ENCODE data around the gene NID1. TPM values are rescaled to one million over a fixed set of nuclear protein-coding genes. Genes with fewer than 3 reads are reported as not detected.

NID1 gene
- total RNA-seq, 1 experiment from 2014 or later, result 0.32 TPM

DNA sequence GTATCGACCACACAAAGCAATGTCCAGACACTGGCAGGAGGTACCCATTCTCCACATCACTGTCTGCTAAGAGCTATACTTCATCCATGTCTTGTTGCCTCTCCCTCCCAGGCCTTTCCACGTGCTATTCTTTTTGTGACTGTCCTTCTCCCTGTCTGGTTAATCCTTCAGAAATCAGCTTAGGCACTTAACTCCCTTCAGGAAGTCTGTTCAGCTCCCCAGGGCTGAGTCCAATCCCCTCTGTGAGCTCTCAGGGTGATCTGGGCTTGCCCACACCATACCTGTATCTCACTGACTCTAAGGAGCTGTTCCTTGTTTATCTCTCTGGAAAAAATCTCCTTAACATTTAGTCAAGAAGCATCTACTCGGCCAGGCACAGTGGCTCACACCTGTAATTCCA lies 69.4 kb downstream of the NID1 start:
- no peak for DNase-seq (ENCODE audit: low read depth, low spot score)
- ATAC-seq, result no peak
- no peak for TF ChIP-seq ZNF274 (IDR thresholded peaks at IDR 0.05; ENCODE audit: low read depth, low read length)
- no peak for TF ChIP-seq SRF (IDR thresholded peaks at IDR 0.05; ENCODE audit: low read depth)
- no peak for TF ChIP-seq ELF1 (IDR thresholded peaks at IDR 0.05; ENCODE audit: borderline replicate concordance, low read depth)
- TF ChIP-seq POLR2A (IDR thresholded peaks at IDR 0.05; ENCODE audit: borderline replicate concordance, extremely low read depth, insufficient read depth, insufficient read length), result no peak
- TF ChIP-seq FOSL1 (IDR thresholded peaks at IDR 0.05; ENCODE audit: low read depth), result no peak
- TF ChIP-seq, protein P1, sequence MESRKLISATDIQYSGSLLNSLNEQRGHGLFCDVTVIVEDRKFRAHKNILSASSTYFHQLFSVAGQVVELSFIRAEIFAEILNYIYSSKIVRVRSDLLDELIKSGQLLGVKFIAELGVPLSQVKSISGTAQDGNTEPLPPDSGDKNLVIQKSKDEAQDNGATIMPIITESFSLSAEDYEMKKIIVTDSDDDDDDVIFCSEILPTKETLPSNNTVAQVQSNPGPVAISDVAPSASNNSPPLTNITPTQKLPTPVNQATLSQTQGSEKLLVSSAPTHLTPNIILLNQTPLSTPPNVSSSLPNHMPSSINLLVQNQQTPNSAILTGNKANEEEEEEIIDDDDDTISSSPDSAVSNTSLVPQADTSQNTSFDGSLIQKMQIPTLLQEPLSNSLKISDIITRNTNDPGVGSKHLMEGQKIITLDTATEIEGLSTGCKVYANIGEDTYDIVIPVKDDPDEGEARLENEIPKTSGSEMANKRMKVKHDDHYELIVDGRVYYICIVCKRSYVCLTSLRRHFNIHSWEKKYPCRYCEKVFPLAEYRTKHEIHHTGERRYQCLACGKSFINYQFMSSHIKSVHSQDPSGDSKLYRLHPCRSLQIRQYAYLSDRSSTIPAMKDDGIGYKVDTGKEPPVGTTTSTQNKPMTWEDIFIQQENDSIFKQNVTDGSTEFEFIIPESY (IDR thresholded peaks at IDR 0.05; ENCODE audit: extremely low read depth, insufficient replicate concordance, low read length), result no peak
- no peak for TF ChIP-seq TCF7L2 (IDR thresholded peaks at IDR 0.05; ENCODE audit: borderline replicate concordance, extremely low read depth, insufficient read depth, insufficient read length)
- no peak for TF ChIP-seq EGR1 (IDR thresholded peaks at IDR 0.05; ENCODE audit: low read depth)
- no peak for TF ChIP-seq SIN3A (IDR thresholded peaks at IDR 0.05; ENCODE audit: low read depth)
- TF ChIP-seq SP1 (IDR thresholded peaks at IDR 0.05; ENCODE audit: low read depth), result no peak
- no peak for TF ChIP-seq JUND (IDR thresholded peaks at IDR 0.05)
- no peak for TF ChIP-seq ZFX (IDR thresholded peaks at IDR 0.05)
- no peak for TF ChIP-seq YY1 (IDR thresholded peaks at IDR 0.05; ENCODE audit: extremely low read depth, insufficient replicate concordance, low read depth, low read length)
- Histone ChIP-seq H3K27me3 (ENCODE audit: insufficient read depth, low read length) (no peaks in the 10 kb centered on the region), H3K79me2 (ENCODE audit: insufficient read depth, low read length) (no peaks in the 10 kb centered on the region), H3K36me3 (ENCODE audit: control insufficient read depth in 1 of 2, insufficient read depth in 2 of 2, low read length in 2 of 2) (no peaks in the 10 kb centered on the region), H3K9me3 (ENCODE audit: control insufficient read depth in 1 of 2, insufficient read depth in 1 of 2, low read depth in 1 of 2, low read length in 2 of 2) (no peaks in the 10 kb centered on the region), H3K4me2 (ENCODE audit: low read length) (no peak overlapping the region), H3K27ac (ENCODE audit: low read depth, low read length) (no peak overlapping the region), H3K4me3 (replicated peaks in 1 of 2; ENCODE audit: low read depth in 1 of 2, low read length in 2 of 2) (no peak overlapping the region), H3K9me2 (ENCODE audit: insufficient read depth) (no peaks in the 10 kb centered on the region), H2AFZ (ENCODE audit: low read depth, low read length, poor library complexity, severe bottlenecking) (no peak overlapping the region), H4K20me1 (ENCODE audit: insufficient read depth) (no peaks in the 10 kb centered on the region), H3K9ac (ENCODE audit: low read length) (no peak overlapping the region), H3K4me1 (ENCODE audit: control insufficient read depth in 1 of 2, insufficient read depth in 2 of 2, low read length in 2 of 2) (peaks cover 8 to 25% of the 10 kb centered on the region in 2 experiments)
- ChIA-PET POLR2A (no interaction called here), CTCF (interaction anchor here (1.2 kb wide), 1 partner anchor 24 kb away, joined by 3 read pairs; no protein-coding TSS in a partner anchor), RAD21 (ENCODE audit: low non-redundant PET in 1 of 2, low total read pairs in 2 of 2, uncharacterized antibody in 2 of 2, unreplicated experiment in 2 of 2) (no interaction called here)
- intact Hi-C loops (cut with micrococcal nuclease), result no loop called here
- BruUV-seq (replicated peaks), result no TSS peak

Measured in HCT116 (cell line).